A673 (cell line): ENCODE data around the gene WDFY3. TPM values are rescaled to one million over a fixed set of nuclear protein-coding genes. Genes with fewer than 3 reads are reported as not detected.

ENCODE experiments used
- BruUV-seq: library from RNA; stranded (reverse); fragments of 400-500 nt; replicated peaks from 2 replicates; lab custom pipeline; 2021; lab: Mats Ljungman, UMichigan
- CTCF ChIA-PET: fragments of 300-600 bp; sonication (Branson Sonifier 250); formaldehyde crosslinking; loops from one replicate; lab custom pipeline; 2022; ENCODE audit warnings: antibody characterized with exemption; lab: Charles Lee
- POLR2A ChIA-PET: fragments of 300-600 bp; sonication (Branson Sonifier 250); formaldehyde crosslinking; loops from one replicate; lab custom pipeline; 2022; ENCODE audit warnings: antibody characterized with exemption; ENCODE audit not compliant: low non-redundant PET; lab: Charles Lee
- DNase-seq: peaks from one replicate; pipeline ENCODE4 v3.0.0-alpha.2; 2015; ENCODE audit warnings: low spot score
- H3K27ac ChIP-seq: fragments of 200-600 bp; sonication (generic); 2 replicates; pipeline ENCODE4 v1.5.1; 2016; ENCODE audit warnings: mixed run types, low read depth, mild to moderate bottlenecking, mixed read lengths, antibody characterized with exemption, low read length; ENCODE audit not compliant: poor library complexity, severe bottlenecking
- H3K27me3 ChIP-seq: fragments of 200-600 bp; sonication (generic); replicated peaks from 2 replicates; pipeline ENCODE4 v1.6.1; 2017; ENCODE audit warnings: mixed run types, low read depth, mild to moderate bottlenecking, mixed read lengths, antibody characterized with exemption, low read length; ENCODE audit not compliant: insufficient read depth, poor library complexity
- H3K36me3 ChIP-seq: fragments of 200-600 bp; sonication (generic); 2 replicates; pipeline ENCODE4 v1.6.1; 2016; ENCODE audit warnings: mixed run types, mild to moderate bottlenecking, mixed read lengths, antibody characterized with exemption, low read length; ENCODE audit not compliant: insufficient read depth, poor library complexity, severe bottlenecking
- H3K4me1 ChIP-seq: fragments of 200-600 bp; sonication (generic); 2 replicates; pipeline ENCODE4 v1.6.1; 2017; ENCODE audit warnings: mixed run types, mild to moderate bottlenecking, mixed read lengths, antibody characterized with exemption, low read length; ENCODE audit not compliant: insufficient read depth, poor library complexity, severe bottlenecking
- H3K4me3 ChIP-seq: fragments of 200-600 bp; sonication (generic); 2 replicates; pipeline ENCODE4 v1.5.1; 2016; ENCODE audit warnings: low read depth, mixed run types, mild to moderate bottlenecking, mixed read lengths, low read length; ENCODE audit not compliant: poor library complexity, severe bottlenecking
- H3K9me3 ChIP-seq: fragments of 200-600 bp; sonication (generic); 2 replicates; pipeline ENCODE4 v1.6.1; 2016; ENCODE audit warnings: mixed run types, low read depth, mild to moderate bottlenecking, mixed read lengths, antibody characterized with exemption, low read length; ENCODE audit not compliant: poor library complexity, severe bottlenecking
- CTCF ChIP-seq: fragments of 300-800, 200-600 bp; sonication (generic); conservative IDR thresholded peaks from 2 replicates; pipeline ENCODE4 v1.5.1; 2017; ENCODE audit warnings: low read depth, mild to moderate bottlenecking, antibody characterized with exemption, low read length, moderate library complexity, mixed read lengths
- EZH2 ChIP-seq: fragments of 200-600 bp; sonication (generic); IDR thresholded peaks from 2 replicates; pipeline ENCODE4 v1.6.1; 2017; ENCODE audit warnings: borderline replicate concordance, low read depth, mild to moderate bottlenecking, mixed read lengths, antibody characterized with exemption, low read length; ENCODE audit not compliant: poor library complexity, severe bottlenecking
- intact Hi-C: fragments of 100-400 bp; cut with micrococcal nuclease; formaldehyde crosslinking; loops from one replicate; pipeline ENCODE4 v1.10.0; 2022; ENCODE audit not compliant: unreplicated experiment
- total RNA-seq: library from RNA; stranded (reverse); gene quantifications from 2 replicates; pipeline ENCODE4 v1.2.3, GENCODE V29; 2021

WDFY3 gene
- total RNA-seq, 1 experiment from 2014 or later: 43.4 TPM

DNA sequence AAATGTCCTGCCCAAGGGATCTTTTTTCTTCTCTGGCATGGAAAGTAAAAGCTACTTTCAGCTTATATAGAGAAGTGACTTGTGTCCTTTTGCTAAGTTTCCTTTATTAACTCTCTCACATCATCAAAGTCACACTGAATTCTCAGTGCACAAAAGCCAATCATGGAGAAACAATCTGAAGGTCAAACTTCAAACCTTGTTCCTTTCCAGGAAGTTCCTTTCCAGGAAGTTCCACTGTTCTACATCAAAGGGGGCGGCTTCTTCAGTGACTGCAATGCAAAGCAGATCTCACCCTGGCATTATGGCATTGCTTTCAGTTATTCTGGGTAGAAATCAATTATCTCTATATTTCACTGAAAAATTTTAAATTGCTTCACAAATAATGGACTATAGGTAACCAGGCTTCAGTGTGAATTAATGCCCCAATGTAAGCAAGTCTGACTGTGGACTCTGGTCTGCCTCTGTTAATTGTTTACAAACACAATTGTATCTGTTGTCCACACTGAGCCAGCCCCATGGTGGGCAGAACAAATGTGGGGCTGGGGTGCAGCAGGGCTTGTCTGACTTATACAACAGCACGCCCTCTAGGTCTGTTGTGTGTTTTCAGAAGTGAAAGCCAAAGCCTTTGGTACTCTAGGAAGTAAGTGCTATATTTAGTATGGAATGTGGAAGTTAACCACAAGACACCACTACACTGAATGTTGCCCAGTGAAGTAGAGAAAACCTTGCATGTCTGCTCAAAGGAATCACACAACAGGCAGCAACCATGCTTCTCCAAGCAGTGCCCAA lies 284.8 kb downstream of the WDFY3 start:
- Histone ChIP-seq H3K36me3 (peaks cover 25% of the 10 kb centered on the region), H3K9me3 (no peaks in the 10 kb centered on the region), H3K27me3 (no peaks in the 10 kb centered on the region), H3K27ac (no peak overlapping the region), H3K4me3 (no peak overlapping the region), H3K4me1 (no peaks in the 10 kb centered on the region)
- DNase-seq: no peak
- intact Hi-C loops: no loop called here
- CTCF ChIA-PET: no interaction called here
- BruUV-seq: no TSS peak
- POLR2A ChIA-PET: no interaction called here
- no peak for TF ChIP-seq EZH2
- no peak for TF ChIP-seq CTCF

DNA sequence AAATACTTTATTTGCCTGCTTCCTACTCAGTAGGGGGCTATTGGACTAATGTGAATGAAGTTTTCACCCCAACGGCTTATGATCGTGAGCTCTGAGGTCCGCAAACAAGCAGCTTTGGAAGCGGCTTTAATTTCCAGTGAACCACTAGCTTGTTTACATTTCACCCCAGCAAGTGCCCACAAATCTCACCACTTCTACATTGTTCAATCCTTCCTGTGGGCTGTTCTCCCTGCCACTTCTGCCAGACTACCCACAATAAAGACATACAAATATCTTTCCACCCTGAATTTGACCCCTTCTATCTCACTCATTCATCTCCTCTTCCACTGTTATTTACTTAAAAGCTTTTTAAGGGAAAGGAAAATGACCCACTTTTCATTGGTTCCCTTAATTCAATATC lies 285.5 kb downstream of the WDFY3 start:
- ChIA-PET CTCF (no interaction called here), POLR2A (no interaction called here)
- DNase-seq: no peak
- Histone ChIP-seq H3K4me3 (no peak overlapping the region), H3K27ac (no peak overlapping the region), H3K27me3 (no peaks in the 10 kb centered on the region), H3K4me1 (no peaks in the 10 kb centered on the region), H3K9me3 (no peaks in the 10 kb centered on the region), H3K36me3 (peaks cover 27% of the 10 kb centered on the region)
- TF ChIP-seq CTCF (no peak), EZH2 (no peak)
- no TSS peak for BruUV-seq
- intact Hi-C loops: no loop called here

DNA sequence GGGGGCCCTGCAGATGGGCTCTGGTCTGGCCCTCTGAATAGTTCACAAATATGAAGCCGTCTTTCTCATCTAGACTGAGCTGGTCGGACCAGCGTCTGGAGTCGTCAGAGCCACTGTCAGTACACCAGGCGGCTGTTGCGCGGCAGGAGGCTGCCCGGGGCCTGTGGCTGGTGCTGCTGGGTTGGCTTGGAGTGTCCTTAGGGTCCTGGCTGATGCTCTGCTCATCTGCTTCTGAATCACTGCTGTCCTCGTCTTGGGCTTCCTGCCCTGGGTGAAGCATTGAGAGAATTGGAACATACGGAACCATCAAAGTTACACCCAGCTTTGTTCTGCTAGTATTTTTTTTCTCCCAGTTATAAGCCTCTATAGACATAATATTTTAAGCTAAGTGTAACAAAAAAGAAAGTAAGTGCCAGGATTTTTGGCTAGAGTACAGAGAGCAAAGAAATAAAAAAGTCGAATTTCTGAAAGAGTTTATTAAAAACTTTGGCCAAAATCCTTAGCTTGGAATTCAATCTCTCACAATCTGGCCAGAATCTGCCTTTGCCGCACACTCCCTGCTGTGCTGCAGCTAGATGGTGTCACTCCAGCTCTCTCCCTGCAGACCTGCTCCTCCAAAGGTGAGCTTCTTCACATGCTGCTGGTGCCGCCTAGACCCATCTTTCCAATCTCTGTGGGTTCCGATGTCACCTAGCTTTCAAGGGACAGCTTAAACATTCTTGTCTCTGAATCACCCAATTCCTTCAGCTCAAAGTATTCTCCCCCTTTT lies 287.3 kb downstream of the WDFY3 start:
- Histone ChIP-seq H3K27me3 (no peaks in the 10 kb centered on the region), H3K4me3 (no peak overlapping the region), H3K4me1 (no peaks in the 10 kb centered on the region), H3K36me3 (peaks cover 26% of the 10 kb centered on the region), H3K9me3 (no peaks in the 10 kb centered on the region), H3K27ac (no peak overlapping the region)
- POLR2A ChIA-PET: no interaction called here
- DNase-seq: no peak
- CTCF ChIA-PET: no interaction called here
- intact Hi-C loops: no loop called here
- TF ChIP-seq CTCF (no peak), EZH2 (no peak)
- no TSS peak for BruUV-seq
